Fibroblast of the conjunctiva (primary cell): Measurements from ENCODE around the gene JOSD1.
"Not testable (repeated sequence)": the region's sequence is repeated elsewhere in the genome, so short reads cannot be mapped to it uniquely, and the experiment has no call there.

Experiments
- DNase-seq: peaks from one replicate; pipeline ENCODE4 v3.0.0-alpha.2; 2010; ENCODE audit warnings: low read depth

Gene JOSD1

DNA sequence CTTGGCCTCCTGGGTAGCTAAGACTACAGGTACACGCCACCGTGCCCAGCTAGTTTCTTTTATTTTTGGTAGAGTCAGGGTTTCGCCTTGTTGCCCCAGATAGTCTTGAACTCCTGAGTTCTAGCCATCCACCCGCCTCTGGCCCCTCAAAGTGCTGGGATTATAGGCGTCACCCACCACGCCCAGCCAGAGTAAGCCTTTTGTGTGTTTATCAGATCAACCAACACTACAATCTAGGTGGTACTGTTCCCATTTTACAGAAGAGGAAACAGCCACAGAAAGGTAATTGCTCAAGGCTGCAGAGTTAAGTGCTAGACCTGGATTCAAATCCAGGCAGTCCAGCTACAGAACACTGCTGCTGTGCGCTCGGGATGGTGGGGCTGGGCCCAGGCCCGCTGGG, 15.8 kb downstream of the JOSD1 start:
- no peak for DNase-seq

DNA sequence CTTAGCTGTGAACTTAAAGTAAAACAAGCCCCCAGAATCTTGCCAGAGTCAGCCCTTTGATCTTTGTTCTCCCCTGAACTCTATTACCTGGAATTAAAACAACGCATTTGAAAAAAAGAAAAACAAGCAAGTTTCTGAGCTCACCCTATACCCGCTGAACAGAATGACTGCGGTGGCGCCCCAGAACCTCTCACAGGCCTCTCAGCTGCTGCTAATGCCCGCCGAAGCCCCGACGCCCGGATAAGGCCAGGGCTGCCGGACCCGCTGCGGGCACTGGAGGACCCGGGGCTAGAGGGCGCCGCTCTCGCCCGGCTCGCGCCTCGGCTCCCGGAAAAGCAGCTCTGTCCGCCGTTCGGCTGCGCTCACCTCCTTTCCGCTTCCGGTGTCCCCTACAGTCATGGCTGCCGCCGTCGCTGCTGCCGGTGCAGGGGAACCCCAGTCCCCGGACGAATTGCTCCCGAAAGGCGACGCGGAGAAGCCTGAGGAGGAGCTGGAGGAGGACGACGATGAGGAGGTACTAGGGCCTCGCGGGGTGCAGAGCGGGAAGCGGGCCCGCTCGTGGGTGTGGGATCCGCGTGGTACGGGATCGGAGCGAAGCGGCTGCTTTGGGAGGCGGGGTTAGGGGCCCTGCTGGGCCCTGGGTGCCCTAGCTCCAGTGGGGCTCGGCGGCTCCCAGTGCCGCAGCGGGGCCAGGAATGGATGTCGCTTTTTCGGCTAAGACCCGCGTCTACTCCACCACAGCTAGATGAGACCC, 19.0 kb downstream of the JOSD1 start, which contains the start of gene TOMM22:
TSS of gene TOMM22 (plus strand) at position 376 of the 754 bp plus-strand sequence. CDS start at position 398, 22 bp downstream.
- DNase-seq: peak; percentile 68

DNA sequence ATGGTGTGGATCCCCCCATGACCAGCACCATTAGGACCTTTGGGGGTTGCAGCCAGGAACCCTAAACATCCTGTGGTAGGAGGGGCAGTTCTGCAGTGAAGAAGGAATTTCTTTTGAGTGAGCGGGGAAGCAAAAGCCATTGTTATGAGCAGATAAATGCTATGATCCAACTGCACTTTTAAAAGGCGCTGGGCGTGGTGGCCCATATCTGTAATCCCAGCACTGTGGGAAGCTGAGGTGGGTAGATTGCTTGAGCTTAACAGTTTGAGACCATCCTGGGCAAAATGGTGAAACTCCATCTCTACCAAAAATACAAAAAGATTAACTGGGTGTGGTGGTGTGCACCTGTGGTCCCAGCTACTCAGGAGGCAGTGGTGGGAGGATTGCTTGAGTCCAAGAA, 24.9 kb downstream of the JOSD1 start:
- DNase-seq: no peak

DNA sequence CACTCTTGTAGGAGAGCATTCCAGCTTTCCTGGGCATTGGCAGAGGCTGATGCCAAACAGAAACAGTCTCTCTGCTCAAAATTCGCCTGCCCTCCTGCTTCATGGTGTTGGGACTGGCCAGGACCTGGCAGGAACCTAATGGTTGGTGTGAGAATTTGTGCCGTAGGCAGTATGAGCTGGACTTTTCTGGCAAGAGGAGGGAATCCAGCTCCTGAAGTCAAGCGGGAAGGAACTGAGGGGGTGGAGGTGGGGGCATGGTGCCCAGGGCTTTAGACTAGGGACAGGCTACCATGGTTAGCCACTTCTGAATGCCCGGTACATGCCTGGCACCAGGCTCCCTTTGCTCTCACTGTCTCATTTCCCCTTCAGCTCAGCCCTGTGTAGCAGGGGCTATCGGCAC, 25.9 kb downstream of the JOSD1 start:
- DNase-seq: no peak

DNA sequence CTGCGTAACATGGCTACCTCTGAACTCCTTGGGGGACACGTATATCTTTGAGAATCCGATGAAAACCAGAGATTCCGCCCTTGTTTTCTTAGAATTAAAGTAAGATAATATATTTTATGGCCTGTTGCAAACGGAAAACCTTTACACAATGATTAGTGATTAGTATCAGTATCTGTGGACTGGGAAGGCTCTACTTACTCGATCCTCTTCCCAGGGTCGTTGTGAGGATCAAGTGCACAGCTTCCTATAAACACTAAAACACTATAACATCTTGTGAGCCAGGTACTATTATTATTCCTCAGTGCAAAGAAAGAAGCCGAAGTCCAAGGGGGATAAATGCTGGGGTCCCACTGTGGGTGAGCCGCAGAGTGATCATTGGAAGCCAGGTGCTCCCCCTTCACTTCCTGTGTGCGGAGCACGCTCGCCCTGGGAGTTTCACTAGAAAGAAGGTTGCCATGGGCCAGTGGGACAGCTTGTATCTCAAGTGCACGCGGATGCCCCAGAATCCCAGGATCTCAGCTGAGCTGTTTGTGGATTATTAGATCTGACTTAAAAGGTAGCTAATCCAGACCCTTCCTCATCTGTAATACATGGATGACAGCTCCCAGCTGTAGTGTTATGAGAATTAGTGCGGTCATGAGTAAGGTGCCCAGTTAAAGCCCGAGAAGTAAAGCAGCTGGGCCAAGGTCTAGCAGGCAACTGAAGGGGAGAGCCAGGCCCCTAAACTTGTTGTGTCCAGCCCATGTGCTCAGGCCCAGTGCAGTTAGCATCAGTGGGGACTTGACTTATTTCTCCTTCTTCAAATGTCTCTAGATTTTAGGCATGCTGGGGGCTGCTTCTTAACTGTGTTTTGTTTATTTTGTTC, 43.5 kb downstream of the JOSD1 start:
- no peak for DNase-seq

DNA sequence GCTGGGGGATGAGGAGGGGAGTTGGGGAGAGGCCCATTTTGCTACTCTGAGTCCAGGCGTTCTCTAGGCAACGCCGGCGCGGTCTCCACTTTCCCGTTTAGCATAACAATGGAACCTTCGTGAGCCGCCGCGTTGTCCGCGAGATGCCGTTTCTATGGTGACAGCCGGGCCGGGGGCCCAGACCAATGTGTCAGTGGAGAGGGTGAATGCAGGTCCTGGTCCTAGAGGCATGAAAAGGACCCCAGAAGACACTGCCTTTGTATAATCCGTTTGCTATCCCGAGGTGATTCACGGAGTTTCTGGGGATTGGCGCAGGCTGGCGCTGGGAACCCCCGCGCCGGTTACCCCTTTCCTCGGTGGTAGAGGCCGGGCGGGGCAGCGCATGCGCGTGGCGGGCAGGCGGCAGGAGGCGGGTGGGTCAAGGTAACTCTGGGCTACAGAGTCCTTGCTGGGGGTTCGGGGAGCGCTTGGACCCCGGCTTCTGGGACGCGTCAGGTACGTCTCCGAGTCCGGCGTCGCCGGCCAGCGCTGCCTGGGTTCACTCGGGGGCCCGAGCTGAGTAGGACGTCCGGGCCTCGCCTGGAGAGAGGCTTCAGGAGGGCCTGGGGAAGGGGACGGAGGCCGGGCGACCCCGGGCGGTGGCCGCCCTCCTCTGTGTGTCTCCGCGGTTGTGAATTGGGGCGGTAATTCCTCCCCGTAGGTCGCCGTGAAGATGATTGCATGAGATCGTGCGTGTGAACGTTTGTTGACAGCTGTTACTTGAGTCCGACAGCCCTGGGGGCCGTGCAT, 44.3 kb downstream of the JOSD1 start, which contains the start of the genes CBY1 and FAM227A:
TSS of gene CBY1 (plus strand) at position 383 of the 789 bp plus-strand sequence. CDS start 11,417 bp downstream, outside the sequence.
TSS of gene FAM227A (minus strand) at position 137 of the 789 bp plus-strand sequence. CDS start 6,224 bp downstream, outside the sequence.
- DNase-seq: peak; percentile 60

DNA sequence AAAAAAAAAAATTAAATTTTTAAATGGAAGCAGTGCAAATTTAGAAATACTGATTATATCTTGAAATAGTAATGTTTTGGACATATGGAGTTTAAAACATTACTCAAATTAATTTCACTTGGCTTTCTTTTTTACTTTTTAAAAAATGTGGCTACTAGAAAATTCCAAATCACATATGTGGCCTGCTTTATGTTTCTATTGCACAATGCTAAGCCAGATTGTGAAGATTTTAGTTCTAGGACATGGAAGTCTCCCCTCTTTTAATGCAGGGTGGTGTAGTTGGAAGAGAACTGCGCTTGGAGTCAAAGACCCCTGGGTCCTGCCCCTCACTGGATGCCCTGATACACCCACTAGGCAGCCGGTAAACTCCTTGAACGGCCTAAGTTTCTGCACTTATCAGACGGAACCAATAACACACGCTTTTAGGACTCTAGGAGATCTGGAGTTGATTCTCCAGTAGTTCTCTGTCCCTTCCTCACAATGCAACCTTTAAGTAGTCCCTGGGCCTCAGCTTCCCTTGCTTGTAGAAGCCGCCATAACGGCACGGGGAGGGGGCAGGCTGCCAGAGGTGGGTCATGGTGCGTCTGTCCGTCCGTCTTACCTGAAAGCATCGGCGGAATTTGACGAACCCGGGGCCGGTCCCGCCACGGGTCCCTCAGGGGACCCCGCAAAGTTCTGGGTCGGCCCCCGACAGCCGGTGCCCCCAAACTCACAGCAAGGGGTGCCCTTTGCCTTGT, 45.1 kb downstream of the JOSD1 start:
- DNase-seq: no peak

DNA sequence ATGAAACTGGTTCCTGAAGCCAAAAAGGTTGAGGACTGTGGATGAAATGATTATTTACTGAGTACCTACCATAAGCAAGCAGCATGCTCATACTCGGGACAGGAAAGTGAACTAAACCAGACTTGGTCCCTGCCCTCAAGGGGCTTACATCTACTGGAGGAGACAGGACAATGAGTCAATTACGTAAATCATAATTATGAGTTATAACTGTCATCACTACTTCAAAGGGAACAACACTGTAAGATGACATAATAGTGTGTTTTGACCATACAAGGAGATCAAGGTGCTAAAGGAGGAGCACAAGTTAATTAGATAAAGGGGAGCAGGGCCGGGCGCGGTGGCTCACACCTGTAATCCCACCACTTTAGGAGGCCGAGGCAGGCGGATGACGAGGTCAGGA, 47.0 kb downstream of the JOSD1 start:
- DNase-seq: no peak

DNA sequence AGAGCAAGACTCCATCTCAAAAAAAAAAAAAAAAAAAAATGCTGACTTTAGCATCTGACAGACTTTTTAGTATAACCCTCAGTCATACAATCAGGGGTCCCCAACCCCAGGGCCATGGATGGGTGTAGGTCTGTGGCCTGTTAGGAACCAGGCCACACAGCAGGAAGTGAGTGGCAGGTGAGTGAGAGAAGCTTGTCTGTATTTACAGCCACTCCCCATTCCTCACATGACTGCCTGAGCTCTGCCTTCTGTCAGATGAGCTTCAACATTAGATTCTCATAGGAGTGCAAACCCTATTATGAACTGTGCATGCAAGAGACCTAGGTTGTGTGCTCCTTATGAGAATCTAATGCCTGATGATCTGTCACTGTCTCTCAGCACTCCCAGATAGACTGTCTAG, 47.9 kb downstream of the JOSD1 start:
- DNase-seq: no peak

DNA sequence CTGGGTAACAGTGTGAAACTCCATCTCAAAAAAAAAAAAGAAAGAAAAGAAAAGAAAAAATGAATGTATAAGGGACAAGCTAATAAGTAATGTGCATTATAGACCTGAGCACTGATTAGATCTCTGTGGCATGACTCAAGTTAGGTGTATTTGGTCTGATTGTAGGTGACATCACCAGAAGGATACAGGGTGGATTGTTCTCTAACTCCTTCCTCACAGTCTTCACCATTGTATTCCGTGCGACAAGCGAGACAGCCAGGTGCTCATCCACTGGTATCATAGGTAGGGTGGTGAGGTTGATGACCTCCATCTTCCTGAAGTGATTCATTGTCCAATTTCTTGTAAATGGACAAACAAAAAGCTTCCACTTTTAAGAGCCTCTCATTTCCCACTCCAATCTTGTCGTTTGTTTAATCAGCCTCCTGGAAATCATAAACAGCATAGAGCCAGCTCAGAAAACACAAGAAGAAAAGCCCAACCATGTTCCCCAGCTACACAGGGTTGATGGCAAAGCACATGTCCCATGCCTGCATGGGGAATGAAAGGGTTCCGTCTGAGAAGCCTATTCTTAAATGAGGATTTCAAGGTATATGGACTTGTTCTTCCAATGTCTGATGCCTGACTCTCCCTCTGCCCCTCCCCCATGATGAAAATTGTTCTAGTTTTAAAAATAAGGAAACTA, 50.8 kb downstream of the JOSD1 start:
- DNase-seq: no peak

DNA sequence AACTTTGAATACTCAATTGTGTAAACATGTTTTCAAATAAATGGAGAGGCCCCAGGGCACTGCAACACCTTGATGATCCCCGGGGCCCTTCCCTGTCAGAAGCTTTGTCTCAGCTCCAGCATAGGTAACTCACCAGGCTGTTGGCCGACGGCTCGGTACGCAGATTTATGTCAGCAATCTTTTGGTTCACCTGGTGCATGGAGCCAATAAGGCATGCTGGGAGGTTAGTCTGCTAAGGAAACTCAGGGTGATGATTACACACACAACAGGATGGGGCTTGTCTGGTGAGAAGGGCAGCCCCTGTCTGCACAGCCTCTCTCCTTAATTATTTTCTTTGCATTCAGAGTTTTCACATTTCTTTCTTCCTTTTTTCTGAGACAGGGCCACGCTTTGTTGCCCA, 55.3 kb downstream of the JOSD1 start:
- DNase-seq: no peak

DNA sequence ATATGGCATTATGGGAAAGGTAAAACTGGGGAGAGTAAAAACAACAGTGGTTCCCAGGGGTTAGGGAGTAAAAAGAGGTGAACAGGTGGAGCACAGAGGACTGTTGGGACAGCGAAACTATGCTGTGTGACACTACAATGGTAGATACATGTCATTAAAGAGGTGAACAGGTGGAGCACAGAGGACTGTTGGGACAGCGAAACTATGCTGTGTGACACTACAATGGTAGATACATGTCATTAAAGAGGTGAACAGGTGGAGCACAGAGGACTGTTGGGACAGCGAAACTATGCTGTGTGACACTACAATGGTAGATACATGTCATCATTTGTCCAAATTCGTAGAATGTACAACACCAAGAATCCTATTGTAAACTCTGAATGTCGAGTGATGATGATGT, 56.5 kb downstream of the JOSD1 start:
- not testable (repeated sequence) for DNase-seq

DNA sequence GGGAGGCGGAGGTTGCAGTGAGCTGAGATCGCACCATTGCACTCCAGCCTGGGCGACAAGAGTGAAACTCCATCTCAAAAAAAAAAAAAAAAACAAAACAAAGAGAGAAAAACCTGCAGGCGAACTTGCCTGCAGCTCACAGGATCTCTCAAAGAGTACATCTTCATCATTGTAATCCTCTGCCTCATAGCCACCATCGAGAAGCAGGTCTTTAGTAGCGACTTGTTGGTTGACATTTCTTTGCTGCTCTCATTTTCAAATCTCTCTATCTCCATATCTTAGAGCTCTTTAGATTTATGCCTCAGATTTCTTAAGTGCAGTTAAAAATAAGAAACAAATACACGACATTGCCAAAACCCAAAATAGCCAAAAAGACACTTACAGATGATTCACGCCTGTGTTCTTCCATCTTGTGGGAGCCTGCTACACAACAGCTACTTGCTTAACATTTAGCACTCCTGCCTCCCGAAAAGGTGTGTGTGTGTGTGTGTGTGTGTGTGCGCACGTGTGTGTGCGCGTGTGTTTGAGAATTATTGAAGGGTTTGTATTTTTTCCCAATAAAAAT, 59.2 kb downstream of the JOSD1 start:
- no peak for DNase-seq

DNA sequence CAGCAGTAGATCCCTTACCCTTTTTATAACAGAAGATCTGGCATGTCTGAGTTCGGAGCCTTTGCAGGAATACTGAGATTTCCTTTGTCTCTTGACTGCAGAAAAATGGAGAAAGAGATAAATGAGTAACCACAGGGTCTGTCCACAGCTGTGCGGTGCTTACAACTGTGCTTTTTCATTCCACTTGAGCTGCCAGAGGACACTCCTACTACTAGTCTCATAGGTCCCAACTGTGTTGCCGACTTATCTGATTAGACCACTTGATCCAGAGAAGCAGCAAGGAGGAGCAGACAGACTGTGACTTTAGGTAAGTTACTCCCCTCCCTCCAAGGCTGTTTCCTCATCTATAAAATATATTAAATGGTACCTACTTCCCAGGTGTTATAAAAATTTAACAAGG, 62.0 kb downstream of the JOSD1 start:
- DNase-seq: no peak

DNA sequence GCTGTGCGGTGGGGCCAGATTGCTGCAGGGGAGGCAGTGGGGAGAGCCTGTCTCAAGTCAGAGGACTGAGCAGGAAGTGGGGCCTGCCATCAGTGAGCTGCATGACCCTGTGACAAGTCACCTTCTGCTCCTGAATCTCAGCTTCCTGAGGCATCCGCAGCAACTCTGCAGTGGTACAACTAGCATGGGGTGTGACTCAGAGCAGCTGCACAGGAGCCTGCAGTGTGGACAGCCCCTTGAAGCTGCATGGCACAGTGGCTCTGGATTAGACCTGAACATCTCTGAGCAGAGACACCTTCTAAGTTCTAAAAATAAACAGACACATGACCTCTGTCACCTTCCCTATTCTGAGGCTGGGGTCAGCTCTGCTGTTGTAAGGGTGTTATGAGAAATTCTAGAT, 62.5 kb downstream of the JOSD1 start:
- no peak for DNase-seq
